ENCODE data around the gene TTLL9. TPM values are rescaled to one million over a fixed set of nuclear protein-coding genes. Genes with fewer than 3 reads are reported as not detected.

The TTLL9 gene
- total and polyA plus RNA-seq, 2 donors (not counting 1 experiment from before 2014, with no cell fraction given) = 0.74 to 0.76 TPM

DNA sequence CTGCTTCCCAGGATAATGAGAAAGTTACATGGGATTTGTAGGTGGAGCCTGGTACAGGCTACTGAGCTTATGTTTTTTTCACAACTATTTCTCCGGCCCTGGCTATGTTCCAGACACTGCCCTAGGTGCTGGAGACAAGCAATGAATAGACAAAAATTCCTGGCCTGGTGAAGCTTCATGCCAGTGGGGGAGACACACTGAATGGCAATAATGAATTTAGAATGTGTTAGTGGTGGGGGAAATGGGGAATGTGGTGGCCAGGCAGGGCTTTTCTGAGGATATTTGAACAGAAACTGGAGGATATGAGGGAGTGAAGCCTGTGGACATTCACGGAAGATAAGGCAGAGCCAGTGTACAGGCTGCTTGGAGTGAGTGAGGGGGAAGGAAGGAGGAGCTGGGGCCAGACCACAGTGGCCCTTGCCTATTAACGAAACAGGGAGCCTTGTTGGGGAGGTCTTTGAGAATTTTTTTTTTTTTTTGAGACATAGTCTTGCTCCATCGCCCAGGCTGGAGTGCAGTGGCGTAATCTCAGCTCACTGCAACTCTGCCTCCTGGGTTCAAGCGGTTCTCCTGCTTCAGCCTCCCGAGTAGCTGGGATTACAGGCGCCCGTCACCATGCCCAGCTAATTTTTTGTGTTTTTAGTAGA is 31.7 kb upstream of the TTLL9 start:
- TF ChIP-seq, protein P1, sequence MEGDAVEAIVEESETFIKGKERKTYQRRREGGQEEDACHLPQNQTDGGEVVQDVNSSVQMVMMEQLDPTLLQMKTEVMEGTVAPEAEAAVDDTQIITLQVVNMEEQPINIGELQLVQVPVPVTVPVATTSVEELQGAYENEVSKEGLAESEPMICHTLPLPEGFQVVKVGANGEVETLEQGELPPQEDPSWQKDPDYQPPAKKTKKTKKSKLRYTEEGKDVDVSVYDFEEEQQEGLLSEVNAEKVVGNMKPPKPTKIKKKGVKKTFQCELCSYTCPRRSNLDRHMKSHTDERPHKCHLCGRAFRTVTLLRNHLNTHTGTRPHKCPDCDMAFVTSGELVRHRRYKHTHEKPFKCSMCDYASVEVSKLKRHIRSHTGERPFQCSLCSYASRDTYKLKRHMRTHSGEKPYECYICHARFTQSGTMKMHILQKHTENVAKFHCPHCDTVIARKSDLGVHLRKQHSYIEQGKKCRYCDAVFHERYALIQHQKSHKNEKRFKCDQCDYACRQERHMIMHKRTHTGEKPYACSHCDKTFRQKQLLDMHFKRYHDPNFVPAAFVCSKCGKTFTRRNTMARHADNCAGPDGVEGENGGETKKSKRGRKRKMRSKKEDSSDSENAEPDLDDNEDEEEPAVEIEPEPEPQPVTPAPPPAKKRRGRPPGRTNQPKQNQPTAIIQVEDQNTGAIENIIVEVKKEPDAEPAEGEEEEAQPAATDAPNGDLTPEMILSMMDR (IDR thresholded peaks at IDR 0.05) = no peak
- no peak for TF ChIP-seq EZH2 (IDR thresholded peaks at IDR 0.05; ENCODE audit: borderline replicate concordance, insufficient read depth, low read depth, low read length, poor library complexity, severe bottlenecking)
- no peak overlapping the region for H3K27ac Mint-ChIP-seq
- Histone ChIP-seq H4K20me1 (ENCODE audit: control insufficient read depth, insufficient read depth, low read length, poor library complexity, severe bottlenecking) (no peaks in the 10 kb centered on the region), H3K79me2 (ENCODE audit: control insufficient read depth, insufficient read depth, low read length) (no peaks in the 10 kb centered on the region), H3K4me2 (replicated peaks; ENCODE audit: low read depth, low read length, poor library complexity, severe bottlenecking) (no peak overlapping the region), H2AFZ (ENCODE audit: insufficient read depth, low read depth, low read length, poor library complexity, severe bottlenecking) (no peak overlapping the region), H3K9ac (ENCODE audit: low read length) (no peak overlapping the region), H3K9me3 (ENCODE audit: control extremely low read depth in 1 of 3, control insufficient read depth in 2 of 3, insufficient read depth in 1 of 3, low read length in 2 of 3) (no peaks in the 10 kb centered on the region), H3K4me3 (ENCODE audit: control extremely low read depth in 1 of 5, extremely low read depth in 1 of 5, insufficient read depth in 1 of 5, low read depth in 2 of 5, low read length in 4 of 5) (no peak overlapping the region), H3K4me1 (ENCODE audit: control insufficient read depth in 2 of 2, insufficient read depth in 2 of 2, low read length in 2 of 2) (peaks cover 8 to 18% of the 10 kb centered on the region in 2 donors), H3K27ac (ENCODE audit: low read length in 2 of 2) (no peak overlapping the region), H3K27me3 (replicated peaks in 1 of 4; ENCODE audit: control extremely low read depth in 1 of 4, control insufficient read depth in 3 of 4, insufficient read depth in 4 of 4, low read length in 3 of 4) (peaks cover 0 to 3% (median 0%) of the 10 kb centered on the region in 4 experiments), H3K36me3 (replicated peaks in 1 of 2; ENCODE audit: control extremely low read depth in 1 of 2, control insufficient read depth in 1 of 2, extremely low read depth in 1 of 2, insufficient read depth in 2 of 2, low read length in 1 of 2) (no peaks in the 10 kb centered on the region)
- H3K4me3 Mint-ChIP-seq = no peak overlapping the region
- no peaks in the 10 kb centered on the region for H3K27me3 Mint-ChIP-seq
- ATAC-seq (ENCODE audit: low read depth) (no peak), DNase-seq (no peak)
- CTCF ChIA-PET = interaction anchor here (1.1 to 2.6 kb wide), 4 partner anchors 12 to 197 kb away, joined by 4 to 9 read pairs (median 4); no protein-coding TSS in a partner anchor
- 78% methylated on average over 3 of the region's 9 CpGs for WGBS (ENCODE audit: insufficient coverage)
- intact Hi-C loops (cut with micrococcal nuclease) = no loop called here
- POLR2A ChIA-PET = no interaction called here
- H3K4me1 Mint-ChIP-seq = peaks cover 17% of the 10 kb centered on the region
- H3K9me3 Mint-ChIP-seq (ENCODE audit: insufficient read depth) = no peaks in the 10 kb centered on the region

DNA sequence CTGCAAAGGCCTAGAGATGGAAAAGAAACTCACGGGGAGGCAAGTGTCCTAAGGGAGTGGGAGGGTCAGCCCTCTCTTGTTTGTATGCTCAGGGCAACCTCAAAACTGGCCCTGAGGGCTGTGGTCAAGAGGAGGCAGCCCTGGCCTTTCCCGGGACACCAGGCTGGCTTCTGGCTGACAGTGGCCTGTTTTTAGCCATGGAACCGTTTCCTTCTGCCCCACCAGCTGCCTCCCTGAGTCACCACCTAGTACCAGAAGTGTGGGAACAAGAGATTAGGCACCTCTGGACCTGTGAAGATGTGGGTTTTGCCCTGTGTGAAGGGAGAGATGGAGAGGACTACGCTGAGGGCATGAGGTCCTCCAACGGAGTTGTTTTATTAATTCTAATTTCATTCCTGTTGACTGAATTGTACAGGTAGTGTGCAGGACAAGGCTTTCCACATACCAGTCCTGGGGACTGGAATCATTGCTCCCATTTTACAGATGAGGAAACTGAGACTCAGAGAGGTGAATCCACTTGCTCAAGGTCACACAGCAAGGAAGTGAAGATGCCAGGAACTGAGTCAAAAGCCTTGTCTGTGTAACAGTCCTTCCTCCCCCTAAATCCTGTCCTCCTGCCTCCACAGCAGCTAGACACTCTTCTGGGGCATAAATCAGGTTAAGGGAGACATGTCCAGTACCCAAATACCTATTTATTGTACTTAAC is 30.5 kb upstream of the TTLL9 start:
- no peaks in the 10 kb centered on the region for H3K27me3 Mint-ChIP-seq
- WGBS (ENCODE audit: insufficient coverage) = 85% methylated on average over 3 of the region's 5 CpGs
- ChIA-PET CTCF (interaction anchor here (1.3 kb wide), 1 partner anchor 17 kb away, joined by 3 read pairs; no protein-coding TSS in a partner anchor), POLR2A (no interaction called here)
- Histone ChIP-seq H3K27ac (ENCODE audit: low read length in 2 of 2) (no peak overlapping the region), H3K79me2 (ENCODE audit: control insufficient read depth, insufficient read depth, low read length) (no peaks in the 10 kb centered on the region), H3K4me3 (ENCODE audit: control extremely low read depth in 1 of 5, extremely low read depth in 1 of 5, insufficient read depth in 1 of 5, low read depth in 2 of 5, low read length in 4 of 5) (no peak overlapping the region), H3K27me3 (replicated peaks in 1 of 4; ENCODE audit: control extremely low read depth in 1 of 4, control insufficient read depth in 3 of 4, insufficient read depth in 4 of 4, low read length in 3 of 4) (peaks cover 0 to 3% (median 0%) of the 10 kb centered on the region in 4 experiments), H3K4me2 (replicated peaks; ENCODE audit: low read depth, low read length, poor library complexity, severe bottlenecking) (no peak overlapping the region), H3K9ac (ENCODE audit: low read length) (no peak overlapping the region), H3K36me3 (replicated peaks in 1 of 2; ENCODE audit: control extremely low read depth in 1 of 2, control insufficient read depth in 1 of 2, extremely low read depth in 1 of 2, insufficient read depth in 2 of 2, low read length in 1 of 2) (no peaks in the 10 kb centered on the region), H4K20me1 (ENCODE audit: control insufficient read depth, insufficient read depth, low read length, poor library complexity, severe bottlenecking) (no peaks in the 10 kb centered on the region), H2AFZ (ENCODE audit: insufficient read depth, low read depth, low read length, poor library complexity, severe bottlenecking) (no peak overlapping the region), H3K9me3 (ENCODE audit: control extremely low read depth in 1 of 3, control insufficient read depth in 2 of 3, insufficient read depth in 1 of 3, low read length in 2 of 3) (no peaks in the 10 kb centered on the region), H3K4me1 (ENCODE audit: control insufficient read depth in 2 of 2, insufficient read depth in 2 of 2, low read length in 2 of 2) (peaks cover 8 to 18% of the 10 kb centered on the region in 2 donors)
- TF ChIP-seq, protein P1 (IDR thresholded peaks at IDR 0.05) = no peak
- no peak for TF ChIP-seq EZH2 (IDR thresholded peaks at IDR 0.05; ENCODE audit: borderline replicate concordance, insufficient read depth, low read depth, low read length, poor library complexity, severe bottlenecking)
- no peak for DNase-seq
- intact Hi-C loops (cut with micrococcal nuclease) = no loop called here
- no peak for ATAC-seq (ENCODE audit: low read depth)
- H3K27ac Mint-ChIP-seq = no peak overlapping the region
- H3K9me3 Mint-ChIP-seq (ENCODE audit: insufficient read depth) = no peaks in the 10 kb centered on the region
- no peak overlapping the region for H3K4me3 Mint-ChIP-seq
- peaks cover 17% of the 10 kb centered on the region for H3K4me1 Mint-ChIP-seq

Measured in B cell (primary cell).